Measurements from ENCODE around the gene PPP2R5D.

GRCh38 chr6:42940493-42941045 lies 43.8 kb upstream of the PPP2R5D start:
- TF ChIP-seq TAF1 (conservative IDR thresholded peaks at IDR 0.05) (no peak), FOXA1 (IDR thresholded peaks at IDR 0.05) (no peak), YY1 (IDR thresholded peaks at IDR 0.05) (no peak), EGR1 (IDR thresholded peaks at IDR 0.05; ENCODE audit: low read depth in 2 of 2) (no peak), SP1 (IDR thresholded peaks at IDR 0.05) (no peak), GABPA (IDR thresholded peaks at IDR 0.05 in 1 of 2, conservative IDR thresholded peaks at IDR 0.05 in 1 of 2) (no peak), RAD21 (IDR thresholded peaks at IDR 0.05) (no peak)
- TF ChIP-seq, protein P1, sequence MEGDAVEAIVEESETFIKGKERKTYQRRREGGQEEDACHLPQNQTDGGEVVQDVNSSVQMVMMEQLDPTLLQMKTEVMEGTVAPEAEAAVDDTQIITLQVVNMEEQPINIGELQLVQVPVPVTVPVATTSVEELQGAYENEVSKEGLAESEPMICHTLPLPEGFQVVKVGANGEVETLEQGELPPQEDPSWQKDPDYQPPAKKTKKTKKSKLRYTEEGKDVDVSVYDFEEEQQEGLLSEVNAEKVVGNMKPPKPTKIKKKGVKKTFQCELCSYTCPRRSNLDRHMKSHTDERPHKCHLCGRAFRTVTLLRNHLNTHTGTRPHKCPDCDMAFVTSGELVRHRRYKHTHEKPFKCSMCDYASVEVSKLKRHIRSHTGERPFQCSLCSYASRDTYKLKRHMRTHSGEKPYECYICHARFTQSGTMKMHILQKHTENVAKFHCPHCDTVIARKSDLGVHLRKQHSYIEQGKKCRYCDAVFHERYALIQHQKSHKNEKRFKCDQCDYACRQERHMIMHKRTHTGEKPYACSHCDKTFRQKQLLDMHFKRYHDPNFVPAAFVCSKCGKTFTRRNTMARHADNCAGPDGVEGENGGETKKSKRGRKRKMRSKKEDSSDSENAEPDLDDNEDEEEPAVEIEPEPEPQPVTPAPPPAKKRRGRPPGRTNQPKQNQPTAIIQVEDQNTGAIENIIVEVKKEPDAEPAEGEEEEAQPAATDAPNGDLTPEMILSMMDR (IDR thresholded peaks at IDR 0.05; ENCODE audit: low read depth, low read length, missing input control): no peak
